ENCODE results near the gene RPTN.
"Not testable (repeated sequence)": the region's sequence is repeated elsewhere in the genome, so short reads cannot be mapped to it uniquely, and the experiment has no call there.

Gene RPTN

DNA sequence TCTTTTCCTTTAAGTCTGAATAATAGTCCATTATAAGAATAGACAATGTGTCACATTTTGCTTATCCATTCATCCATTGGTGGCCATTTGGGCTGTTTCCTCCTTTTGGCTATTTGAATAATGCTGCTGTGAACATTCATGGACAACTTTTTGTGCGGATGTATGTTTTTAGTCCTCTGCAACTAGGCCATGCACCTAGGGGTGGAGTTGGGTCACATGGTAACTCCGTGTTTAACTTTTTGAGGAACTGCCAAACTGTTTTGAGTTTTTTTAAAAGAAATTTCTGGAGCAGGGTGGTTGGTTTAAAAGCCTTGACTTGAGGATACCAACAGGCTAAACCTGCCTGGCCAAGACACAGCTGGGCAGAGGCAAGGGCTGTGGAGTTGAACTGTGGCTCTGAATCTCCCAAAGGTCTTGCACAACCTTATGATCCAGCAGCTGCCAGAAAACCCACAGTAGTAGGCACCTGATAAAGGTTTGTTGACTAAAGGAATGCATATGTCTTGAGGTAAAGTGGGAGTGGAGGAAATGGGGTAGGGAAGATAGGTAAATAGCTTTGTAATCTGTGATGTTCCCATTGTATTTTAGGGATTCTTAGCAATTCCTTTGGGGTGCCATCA is 5.6 kb upstream of the RPTN start:
- no peak for DNase-seq (ENCODE audit: low read depth)

DNA sequence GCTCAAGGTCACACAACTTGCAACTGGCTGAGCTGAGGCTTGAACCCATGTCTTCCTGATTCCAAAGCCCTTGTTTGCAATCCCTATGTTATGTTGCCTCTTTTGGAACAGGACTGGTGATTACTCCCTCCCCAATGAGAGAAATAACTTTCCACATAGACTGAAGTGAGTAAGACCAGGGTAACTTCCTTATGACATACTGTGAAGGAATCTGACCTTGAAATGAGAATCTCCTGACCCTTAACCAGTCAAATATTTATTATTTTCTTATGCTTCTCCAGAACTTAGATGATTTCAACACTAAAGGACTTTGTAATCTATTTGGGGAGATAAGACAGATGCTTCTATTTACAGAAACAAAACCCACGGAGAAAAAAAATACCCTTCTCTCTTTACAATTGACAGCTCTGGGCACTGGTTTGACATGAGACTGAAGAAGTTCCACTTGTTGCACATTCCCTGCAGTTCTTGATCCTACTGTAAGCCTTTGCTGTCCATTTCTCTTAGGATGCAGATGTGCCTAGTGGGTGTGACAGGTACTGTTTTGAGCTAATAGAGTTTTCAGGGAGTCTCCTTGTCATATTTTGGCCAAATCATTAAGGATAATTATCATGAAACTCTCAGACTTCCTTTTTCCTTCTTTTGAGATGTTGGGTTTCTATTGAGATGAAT is 3.9 kb upstream of the RPTN start:
- peak; percentile 68 for DNase-seq (ENCODE audit: low read depth)

DNA sequence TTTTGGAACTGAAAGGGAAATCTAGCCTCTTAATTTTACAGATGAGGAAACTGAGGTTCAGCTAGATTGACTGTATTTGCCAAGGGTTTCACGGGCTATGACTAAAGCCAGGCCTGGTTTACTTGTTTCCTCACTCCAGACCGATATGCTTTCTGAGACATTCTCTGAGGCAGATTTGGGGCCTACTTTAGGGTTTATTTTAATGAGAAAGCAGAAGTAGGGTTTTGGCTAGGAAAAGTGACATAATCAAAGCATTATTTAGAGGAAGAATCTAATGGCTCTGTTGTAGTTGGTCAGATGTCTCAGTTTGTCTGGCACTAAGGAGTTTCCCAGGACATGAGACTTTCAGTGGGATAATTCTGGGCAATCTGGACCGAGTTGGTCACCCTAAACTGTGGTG is 1.5 kb upstream of the RPTN start:
- no peak for DNase-seq (ENCODE audit: low read depth)

DNA sequence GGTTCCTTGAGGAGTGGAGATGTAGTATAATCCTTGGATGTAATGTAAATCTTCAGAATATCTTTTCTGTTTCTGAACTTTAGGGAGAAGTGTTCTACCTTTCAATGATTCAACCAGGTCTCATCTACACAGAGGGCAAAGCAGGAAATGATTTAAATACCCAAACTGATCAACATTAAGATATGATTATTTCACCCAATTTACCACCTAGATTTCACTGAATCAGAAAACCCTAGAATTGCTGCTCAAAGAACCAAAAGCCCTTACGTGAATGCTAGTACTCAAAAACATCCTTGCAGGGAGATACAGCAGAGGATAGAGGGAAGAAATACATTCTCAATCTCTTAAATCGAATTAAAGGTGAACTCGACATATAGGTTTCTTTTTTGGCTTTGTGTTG is 5.0 kb downstream of the RPTN start:
- no peak for DNase-seq (ENCODE audit: low read depth)

DNA sequence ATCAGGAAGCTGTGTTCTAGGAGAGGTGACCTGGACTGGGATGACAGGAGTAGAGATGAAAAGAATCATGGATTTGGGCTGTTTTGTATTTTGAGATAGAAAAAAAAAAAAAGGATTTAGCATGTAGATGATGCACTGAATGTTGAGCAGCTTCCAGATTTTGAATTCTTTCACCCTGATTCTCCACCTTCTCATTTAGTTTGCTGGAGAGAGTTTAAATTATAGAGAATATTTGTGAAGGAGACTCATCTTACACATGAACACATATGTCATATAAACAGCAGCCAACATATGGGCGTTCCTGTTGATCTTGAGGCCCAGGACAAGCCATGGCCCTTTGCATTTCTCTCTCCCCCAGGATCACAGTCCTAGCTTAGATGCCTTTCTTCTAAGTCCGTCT is 7.4 kb downstream of the RPTN start:
- no peak for DNase-seq (ENCODE audit: low read depth)

DNA sequence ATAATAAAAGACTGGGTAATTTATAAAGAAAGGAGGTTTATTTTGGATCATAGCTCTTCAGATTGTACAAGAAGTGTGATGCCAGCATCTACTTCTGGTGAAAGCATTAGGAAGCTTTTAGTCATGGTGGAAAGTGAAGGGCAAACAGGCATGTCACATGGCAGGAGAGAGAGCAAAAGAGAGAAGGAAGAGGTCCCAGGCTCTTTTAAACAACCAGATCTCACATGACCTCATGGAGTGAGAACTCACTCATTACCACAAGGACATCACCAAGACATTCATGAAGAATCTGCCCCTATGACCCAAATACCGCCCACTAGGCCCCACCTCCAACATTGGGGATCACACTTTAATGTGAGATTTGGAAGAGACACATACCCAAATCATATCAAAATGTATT is 10.0 kb downstream of the RPTN start:
- no peak for DNase-seq (ENCODE audit: low read depth)

DNA sequence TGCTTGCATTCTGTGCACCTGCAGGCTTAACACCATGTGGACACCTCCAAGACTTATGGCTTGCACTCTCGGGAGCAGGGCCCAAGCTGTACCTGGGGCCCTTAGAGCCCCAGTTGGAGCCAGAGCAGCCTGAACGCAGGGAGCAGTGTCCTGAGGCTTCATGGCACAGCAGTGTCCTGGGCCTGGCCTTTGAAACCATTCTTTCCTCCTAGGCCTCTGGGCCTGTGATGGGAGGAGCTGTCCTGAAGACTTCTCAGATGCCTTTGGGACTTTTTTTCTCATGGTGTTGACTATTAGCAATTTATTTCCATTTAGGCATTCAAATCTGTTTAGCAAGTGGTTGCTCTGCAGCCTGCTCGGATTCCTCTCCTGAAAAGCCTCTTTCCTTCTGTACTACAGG is 11.0 kb downstream of the RPTN start:
- DNase-seq (ENCODE audit: low read depth): no peak

DNA sequence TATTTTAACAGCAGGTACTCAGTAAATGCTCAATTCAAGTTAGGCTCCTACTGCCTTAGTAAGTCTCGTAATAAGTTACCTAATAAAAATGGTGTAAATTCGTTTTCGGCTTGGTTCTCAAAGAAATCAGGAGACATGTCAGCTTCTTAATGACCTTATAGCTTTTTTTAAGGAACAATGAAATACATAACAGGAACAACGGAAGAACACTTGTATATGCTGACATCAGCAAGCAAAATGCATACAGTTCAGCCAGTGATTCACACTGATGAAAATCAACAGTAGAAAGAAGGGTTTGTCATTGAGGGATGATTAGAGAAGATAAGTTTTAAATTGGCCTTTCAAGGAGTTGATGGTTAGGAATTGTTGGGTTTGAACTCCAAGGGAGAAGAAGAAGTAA is 13.3 kb downstream of the RPTN start:
- DNase-seq (ENCODE audit: low read depth): no peak

DNA sequence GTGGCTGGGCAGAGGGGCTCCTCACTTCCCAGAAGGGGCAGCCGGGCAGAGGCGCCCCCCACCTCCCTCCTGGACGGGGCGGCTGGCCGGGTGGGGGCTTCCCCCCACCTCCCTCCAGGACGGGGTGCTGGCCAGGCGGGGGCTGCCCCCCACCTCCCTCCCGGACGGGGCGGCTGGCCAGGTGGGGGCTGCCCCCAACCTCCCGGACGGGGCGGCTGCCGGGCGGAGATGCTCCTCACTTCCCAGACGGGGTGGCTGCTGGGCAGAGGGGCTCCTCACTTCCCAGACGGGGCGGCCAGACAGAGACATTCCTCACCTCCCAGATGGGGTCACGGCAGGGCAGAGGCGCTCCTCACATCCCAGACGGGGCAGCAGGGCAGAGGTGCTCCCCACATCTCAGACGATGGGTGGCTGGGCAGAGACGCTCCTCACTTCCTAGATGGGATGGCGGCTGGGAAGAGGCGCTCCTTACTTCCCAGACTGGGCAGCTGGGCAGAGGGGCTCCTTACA is 14.3 kb downstream of the RPTN start:
- not testable (repeated sequence) for DNase-seq (ENCODE audit: low read depth)

DNA sequence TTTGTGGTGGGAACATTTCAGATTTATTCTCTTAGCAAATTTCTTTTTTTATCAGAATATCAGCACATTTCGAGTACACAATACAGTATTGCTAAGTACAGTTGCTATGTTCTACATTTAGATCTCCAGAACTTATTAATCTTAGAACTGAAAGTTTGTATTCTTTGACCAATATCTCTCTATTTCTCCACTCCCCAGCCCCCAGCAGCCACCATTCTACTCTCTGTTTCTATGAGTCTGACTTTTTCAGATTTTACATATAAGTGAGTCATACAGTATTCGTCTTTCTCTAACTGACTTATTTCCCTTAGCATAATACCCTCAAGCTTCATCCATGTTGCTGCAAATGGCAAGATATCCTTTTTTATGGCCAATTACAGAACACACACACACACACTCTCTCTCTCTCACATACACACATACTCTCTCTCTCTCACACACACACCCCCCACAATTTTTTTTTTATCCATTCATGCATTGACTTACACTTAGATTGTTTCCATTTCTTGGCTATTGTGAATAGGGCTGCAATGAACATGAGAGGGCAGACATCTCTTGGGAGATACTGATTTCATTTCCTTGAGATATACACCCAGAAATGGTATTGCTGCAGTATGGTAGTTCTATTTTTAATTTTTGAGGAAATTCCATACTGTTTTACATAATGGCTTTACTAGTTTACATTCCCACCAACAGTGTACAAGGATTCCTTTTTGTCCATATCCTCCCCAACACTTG is 15.7 kb downstream of the RPTN start:
- DNase-seq (ENCODE audit: low read depth): no peak

DNA sequence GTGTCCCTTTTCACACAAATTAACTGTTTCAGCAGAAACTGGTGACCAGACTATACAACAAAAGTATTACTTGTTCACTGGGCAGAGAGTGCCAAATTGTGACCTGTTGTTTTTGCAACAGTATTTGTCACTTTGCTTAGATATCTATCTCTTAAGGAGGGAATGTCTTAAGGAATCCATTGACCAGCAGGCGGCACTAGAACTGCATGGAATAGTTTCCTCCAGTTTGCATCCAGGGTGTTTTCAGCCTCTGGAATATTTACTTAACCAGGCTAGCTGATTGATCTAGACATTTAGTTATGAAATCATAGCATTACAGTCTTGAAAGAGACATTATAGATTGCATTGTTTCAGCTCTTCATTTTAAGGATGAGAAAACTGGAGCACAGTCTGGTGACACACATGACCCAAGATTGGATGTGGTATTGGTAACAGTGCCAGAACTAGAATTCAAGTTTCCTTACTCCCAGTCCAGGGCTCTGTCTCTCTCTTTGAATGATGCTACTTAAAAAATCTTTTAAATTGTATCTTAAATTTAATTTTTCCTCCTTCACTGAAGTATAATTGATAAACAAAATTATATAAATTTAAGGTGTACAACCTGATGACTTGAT is 16.9 kb downstream of the RPTN start:
- DNase-seq (ENCODE audit: low read depth): peak; percentile 48

DNA sequence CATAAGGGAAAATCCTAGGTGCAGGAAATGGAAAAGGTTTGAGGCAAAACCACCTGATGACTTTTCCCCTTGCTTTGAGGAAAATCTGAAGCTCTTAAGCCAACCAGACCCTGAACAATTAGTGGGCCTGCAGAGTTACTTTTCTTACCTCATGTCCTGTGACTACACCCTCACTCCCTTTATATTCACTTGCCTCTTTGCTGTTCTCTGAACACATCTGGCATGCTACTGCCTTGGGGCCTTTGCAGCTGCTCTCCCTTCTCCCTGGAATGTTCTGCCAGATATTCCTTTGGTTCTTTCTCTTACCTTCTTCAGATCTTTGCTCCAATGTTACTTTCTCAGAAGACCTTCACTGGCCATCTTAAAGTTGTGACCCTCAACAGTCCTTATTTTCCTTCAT is 21.8 kb downstream of the RPTN start:
- no peak for DNase-seq (ENCODE audit: low read depth)

DNA sequence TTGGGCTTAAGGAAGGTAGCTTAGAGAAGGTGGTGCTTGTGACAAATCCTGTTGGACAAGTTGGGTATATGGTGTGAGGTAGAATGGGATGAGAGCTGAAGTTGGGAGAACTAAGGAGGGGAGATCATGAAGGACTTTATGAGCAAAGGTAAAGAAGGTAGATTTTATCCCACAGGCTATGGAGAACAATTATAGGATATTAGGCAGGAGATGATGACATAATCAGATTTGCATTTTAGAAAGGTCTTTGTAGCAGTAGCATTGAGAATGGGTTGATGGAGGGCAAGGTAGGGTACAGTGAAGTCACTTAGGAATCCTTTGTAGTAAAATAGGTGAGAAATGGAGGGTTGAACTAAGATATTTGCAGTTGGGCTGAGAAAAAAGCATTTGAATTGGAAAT is 28.8 kb downstream of the RPTN start:
- no peak for DNase-seq (ENCODE audit: low read depth)

DNA sequence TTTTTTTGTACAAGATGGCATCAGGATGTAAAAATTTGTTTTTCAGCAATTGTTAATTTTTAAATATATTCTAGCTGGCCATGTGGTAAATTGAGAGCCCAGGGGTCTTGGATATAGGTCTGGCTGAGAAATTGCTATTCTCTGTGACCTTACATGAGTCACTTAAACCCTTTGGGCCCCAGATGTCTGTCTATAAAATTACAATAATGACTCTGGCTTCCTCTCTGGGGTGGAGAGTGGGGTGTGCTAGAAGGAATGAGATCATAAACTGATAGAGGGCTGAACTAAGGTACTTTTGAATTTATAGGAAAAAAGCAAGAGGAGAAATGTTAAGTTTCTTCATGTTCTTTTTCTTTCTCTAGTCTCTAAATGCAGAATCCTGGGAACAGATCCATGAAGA is 31.4 kb downstream of the RPTN start:
- DNase-seq (ENCODE audit: low read depth): no peak

DNA sequence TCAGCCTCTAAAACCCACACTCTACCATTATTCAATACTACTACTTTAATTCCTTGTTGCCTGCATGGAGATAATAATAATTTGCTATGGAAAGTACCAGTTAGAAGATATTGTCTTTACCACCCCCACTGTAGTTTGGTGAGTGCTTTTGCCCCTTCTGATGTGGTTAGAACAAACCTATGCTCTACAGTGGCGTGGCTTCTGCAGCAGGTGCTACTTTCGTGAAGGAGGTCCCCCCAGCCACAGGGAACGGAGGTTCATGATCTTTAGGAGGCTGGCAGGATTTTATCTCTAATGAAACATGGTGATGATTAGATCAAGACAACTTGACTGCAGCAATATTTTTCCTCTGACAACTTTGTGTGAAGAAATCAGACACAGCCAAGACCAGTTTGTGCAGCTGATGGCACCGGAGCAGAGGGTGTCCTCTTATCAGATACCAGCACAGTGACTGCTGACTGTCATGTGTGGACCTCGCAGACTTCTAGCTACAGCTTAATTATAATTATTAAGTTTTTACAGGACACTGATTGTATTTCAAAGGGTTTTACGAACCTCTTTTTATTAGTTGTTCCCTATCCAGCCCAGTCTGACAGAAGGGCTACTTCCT is 33.1 kb downstream of the RPTN start:
- DNase-seq (ENCODE audit: low read depth): no peak

DNA sequence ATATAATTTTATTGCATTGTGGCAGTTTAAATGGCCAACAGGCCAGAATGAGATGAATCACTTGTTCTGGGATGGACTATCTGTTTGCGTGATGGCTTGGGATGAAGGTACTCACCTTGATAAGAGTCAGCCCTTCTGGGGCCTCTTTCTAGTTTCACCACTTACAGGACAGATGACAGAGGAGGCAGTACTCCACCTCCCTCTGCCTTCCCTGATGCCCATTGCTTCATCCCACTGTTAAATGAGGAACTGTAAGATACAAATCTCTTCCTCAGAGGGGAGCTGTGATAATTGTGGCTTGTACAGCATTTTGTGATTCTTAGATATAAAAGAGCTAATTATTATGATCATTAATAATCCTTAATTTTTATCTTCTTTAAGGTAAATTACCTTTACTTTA is 40.1 kb downstream of the RPTN start:
- no peak for DNase-seq (ENCODE audit: low read depth)

DNA sequence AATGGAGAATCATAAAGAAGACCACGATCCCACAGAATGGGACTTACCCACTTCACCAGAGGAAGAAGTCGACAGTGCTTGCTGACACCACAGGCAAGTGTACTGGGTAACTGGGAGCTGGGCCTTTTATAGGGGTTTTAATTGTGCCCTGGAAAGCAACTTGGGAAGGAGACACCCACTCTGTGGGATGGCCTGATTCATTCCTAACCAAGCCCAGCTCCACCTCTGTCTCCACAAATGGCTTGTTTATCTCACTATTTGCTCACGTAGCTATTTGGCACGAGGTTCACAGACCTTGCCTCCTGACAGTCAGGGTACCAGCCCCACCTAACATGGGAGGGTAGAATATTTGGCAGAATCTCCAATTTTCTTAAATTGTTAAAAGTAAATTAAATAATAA is 43.7 kb downstream of the RPTN start, which contains the start of gene TCHH:
TSS of gene TCHH (minus strand) at position 101 of the 400 bp plus-strand sequence. CDS start 1,364 bp downstream, outside the sequence.
- no peak for DNase-seq (ENCODE audit: low read depth)

DNA sequence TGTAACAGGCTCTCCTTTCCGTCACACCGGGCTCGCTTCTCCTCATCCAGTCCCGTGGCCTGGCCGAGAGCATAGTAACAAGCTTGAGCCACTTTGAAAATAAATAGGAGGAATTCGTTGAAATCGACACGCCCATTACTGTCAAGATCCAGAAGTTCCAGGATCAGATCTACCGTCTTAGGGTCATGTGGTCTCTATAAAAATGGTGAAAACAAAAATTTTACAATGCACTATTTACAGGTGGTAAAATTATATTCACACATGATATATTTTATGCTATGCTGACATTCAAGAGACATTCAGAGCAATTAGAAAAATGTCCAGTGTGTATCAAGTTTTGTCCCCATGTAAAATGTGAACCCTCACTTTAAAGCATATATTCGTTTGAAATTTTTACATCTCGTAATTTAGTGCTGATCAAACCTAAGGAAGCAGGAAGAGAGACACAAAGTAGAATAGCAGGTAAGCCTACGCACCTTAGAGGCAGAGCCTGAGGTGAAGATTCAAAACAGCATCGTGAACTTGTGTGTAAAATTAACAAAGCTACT is 46.1 kb downstream of the RPTN start:
- DNase-seq (ENCODE audit: low read depth): no peak

DNA sequence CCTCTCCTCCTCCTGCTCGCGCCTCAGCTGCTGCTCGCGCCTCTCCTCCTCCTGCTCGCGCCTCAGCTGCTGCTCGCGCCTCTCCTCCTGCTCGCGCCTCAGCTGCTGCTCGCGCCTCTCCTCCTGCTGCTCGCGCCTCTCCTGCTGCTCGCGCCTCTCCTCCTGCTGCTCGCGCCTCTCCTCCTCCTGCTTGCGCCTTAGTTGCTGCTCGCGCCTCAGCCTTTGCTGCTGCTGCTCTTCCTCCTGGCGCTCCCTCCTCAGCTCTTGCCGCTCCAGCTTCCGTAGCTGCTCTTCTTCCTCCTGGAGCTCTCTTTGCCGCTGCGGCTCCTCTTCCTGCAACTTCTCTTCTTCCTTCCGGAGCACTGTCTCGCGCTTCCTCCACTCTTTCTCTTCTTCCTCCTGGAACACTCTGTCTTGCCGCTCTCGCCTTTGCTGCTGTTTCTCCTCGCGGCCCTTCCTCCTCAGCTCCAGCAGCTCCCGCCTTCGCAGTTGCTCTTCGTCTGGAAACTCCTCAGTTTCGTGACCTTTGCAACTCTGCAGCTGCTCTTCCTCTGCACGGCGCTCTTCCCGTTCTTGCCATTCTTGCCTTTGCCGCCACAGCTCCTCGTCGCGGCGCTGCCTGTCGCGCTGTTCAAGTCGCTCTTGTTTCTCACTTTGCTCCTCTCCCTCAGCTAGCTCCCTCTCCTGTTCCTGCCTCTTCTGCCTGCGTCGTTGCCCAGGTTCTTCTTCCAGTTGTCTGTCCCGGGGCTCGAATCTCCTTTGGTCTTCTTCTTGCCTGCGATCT is 46.7 kb downstream of the RPTN start:
- DNase-seq (ENCODE audit: low read depth): no peak

DNA sequence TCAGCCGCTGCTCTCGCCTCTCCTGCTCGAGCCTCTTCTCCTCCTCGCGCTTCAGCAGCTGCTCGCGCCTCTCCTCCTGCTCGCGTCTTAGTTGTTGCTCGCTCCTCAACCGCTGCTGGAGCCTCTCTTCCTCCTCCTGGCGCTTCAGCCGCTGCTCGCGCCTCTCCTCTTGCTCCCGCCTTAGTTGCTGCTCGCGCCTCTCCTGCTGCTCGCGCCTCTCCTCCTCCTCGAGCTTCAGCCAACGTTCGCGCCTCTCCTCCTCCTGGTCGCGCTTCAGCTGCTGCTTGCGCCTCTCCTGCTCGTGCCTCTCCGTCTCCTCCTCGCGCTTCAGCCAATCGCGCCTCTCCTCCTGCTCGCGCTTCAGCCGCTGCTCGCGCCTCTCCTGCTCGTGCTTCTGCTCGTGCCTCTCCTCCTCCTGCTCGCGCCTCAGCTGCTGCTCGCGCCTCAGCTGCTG is 47.5 kb downstream of the RPTN start:
- no peak for DNase-seq (ENCODE audit: low read depth)
